Keratinocyte (primary cell): ENCODE results near the gene LHFPL3. TPM values are rescaled to one million over a fixed set of nuclear protein-coding genes. Genes with fewer than 3 reads are reported as not detected.

Experiments
- DNase-seq: peaks from one replicate; pipeline ENCODE4 v3.0.0-alpha.2; 2011; ENCODE audit warnings: low read depth, missing footprints, low spot score
- FAIRE-seq: peaks from 2 replicates; lab custom pipeline; 2011; peaks lifted over from hg19 to GRCh38; lab: Jason Lieb, UNC
- H2AFZ ChIP-seq: 2 replicates; pipeline ENCODE4 v1.6.0; 2012; ENCODE audit warnings: low read length, control low read depth, inconsistent platforms; ENCODE audit not compliant: control insufficient read depth
- H3K27ac ChIP-seq: 2 replicates; pipeline ENCODE4 v1.5.1; 2011; ENCODE audit warnings: low read length; ENCODE audit not compliant: control insufficient read depth, insufficient read depth
- H3K27me3 ChIP-seq: 3 replicates; pipeline ENCODE4 v1.6.0; 2011; ENCODE audit warnings: low read length; ENCODE audit not compliant: control insufficient read depth, insufficient read depth; ENCODE audit errors: extremely low read depth
- H3K36me3 ChIP-seq, 2 experiments: 2 replicates in 1 of 2; 3 replicates in 1 of 2; pipeline ENCODE4 v1.5.1; 2011; ENCODE audit warnings: low read length in 2 of 2, mild to moderate bottlenecking in 1 of 2; ENCODE audit not compliant: control insufficient read depth in 2 of 2, insufficient read depth in 2 of 2; ENCODE audit errors: extremely low read depth in 1 of 2
- H3K4me1 ChIP-seq: 3 replicates; pipeline ENCODE4 v1.5.1; 2011; ENCODE audit warnings: low read length; ENCODE audit not compliant: control insufficient read depth, insufficient read depth; ENCODE audit errors: extremely low read depth
- H3K4me2 ChIP-seq: 3 replicates; pipeline ENCODE4 v1.6.0; 2011; ENCODE audit warnings: low read depth, low read length; ENCODE audit not compliant: control insufficient read depth, insufficient read depth; ENCODE audit errors: extremely low read depth
- H3K4me3 ChIP-seq, 3 experiments: fragments of 200-600 bp in 1 of 3; sonication (generic) in 1 of 3; 2 replicates in 2 of 3; 3 replicates in 1 of 3; pipeline ENCODE4 v1.5.1; 2011 to 2016; ENCODE audit warnings: low read length in 3 of 3, mild to moderate bottlenecking in 3 of 3, control low read depth in 2 of 3, inconsistent platforms in 1 of 3, low read depth in 1 of 3, mixed read lengths in 1 of 3, mixed run types in 1 of 3, moderate library complexity in 1 of 3; ENCODE audit not compliant: control insufficient read depth in 2 of 3, insufficient read depth in 2 of 3; ENCODE audit errors: extremely low read depth in 1 of 3
- H3K79me2 ChIP-seq: 2 replicates; pipeline ENCODE4 v1.6.0; 2012; ENCODE audit warnings: low read length; ENCODE audit not compliant: control insufficient read depth, insufficient read depth
- H3K9ac ChIP-seq: 3 replicates; pipeline ENCODE4 v1.6.0; 2011; ENCODE audit warnings: low read length; ENCODE audit not compliant: control insufficient read depth, insufficient read depth; ENCODE audit errors: extremely low read depth
- H3K9me1 ChIP-seq: 3 replicates; pipeline ENCODE4 v1.6.0; 2011; ENCODE audit warnings: low read length; ENCODE audit not compliant: control insufficient read depth, insufficient read depth; ENCODE audit errors: extremely low read depth
- H3K9me3 ChIP-seq: 2 replicates; pipeline ENCODE4 v1.5.1; 2012; ENCODE audit warnings: low read depth, low read length; ENCODE audit not compliant: control insufficient read depth
- H4K20me1 ChIP-seq: 3 replicates; pipeline ENCODE4 v1.6.0; 2011; ENCODE audit warnings: low read length; ENCODE audit not compliant: control insufficient read depth, insufficient read depth; ENCODE audit errors: extremely low read depth
- CTCF ChIP-seq, 3 experiments: IDR thresholded peaks in 1 of 3; conservative IDR thresholded peaks in 1 of 3; optimal IDR thresholded peaks in 1 of 3; 2 replicates in 2 of 3; 3 replicates in 1 of 3; pipeline versions ENCODE3 to v1.5.1; 2011; ENCODE audit warnings: low read length in 3 of 3, mild to moderate bottlenecking in 3 of 3, moderate library complexity in 2 of 3, control low read depth in 1 of 3, inconsistent platforms in 1 of 3; ENCODE audit not compliant: insufficient read depth in 2 of 3; ENCODE audit errors: extremely low read depth in 1 of 3
- EZH2 ChIP-seq: IDR thresholded peaks from one replicate; pipeline ENCODE4 v1.6.1; 2012; ENCODE audit warnings: inconsistent platforms, mild to moderate bottlenecking, low read length, moderate library complexity
- dilution Hi-C: fragments of 300-500 bp; cut with MboI; formaldehyde crosslinking; loops from one replicate; pipeline ENCODE4 v1.7.0; 2020; ENCODE audit warnings: low sequenced_read_pairs; ENCODE audit not compliant: extremely low pct_ligation_motif_present
- polyA plus RNA-seq, 5 experiments: library from polyadenylated mRNA; depleted of rRNA in 3 of 5; stranded (reverse) in 3 of 5; stranded (forward) in 1 of 5; unstranded in 1 of 5; fragments of >200 nt; gene quantifications; 1 replicate in 1 of 5; 2 replicates in 3 of 5; 3 replicates in 1 of 5; pipeline versions ENCODE4 v1.2.1 to v1.2.3, GENCODE V29; 2011 to 2012; ENCODE audit warnings: missing spikeins in 2 of 5, low read depth in 1 of 5, low replicate concordance in 1 of 5

LHFPL3 gene
- polyA plus RNA-seq, 1 donor (not counting 4 experiments of a cell fraction or from before 2014, with no cell fraction given): not detected

DNA sequence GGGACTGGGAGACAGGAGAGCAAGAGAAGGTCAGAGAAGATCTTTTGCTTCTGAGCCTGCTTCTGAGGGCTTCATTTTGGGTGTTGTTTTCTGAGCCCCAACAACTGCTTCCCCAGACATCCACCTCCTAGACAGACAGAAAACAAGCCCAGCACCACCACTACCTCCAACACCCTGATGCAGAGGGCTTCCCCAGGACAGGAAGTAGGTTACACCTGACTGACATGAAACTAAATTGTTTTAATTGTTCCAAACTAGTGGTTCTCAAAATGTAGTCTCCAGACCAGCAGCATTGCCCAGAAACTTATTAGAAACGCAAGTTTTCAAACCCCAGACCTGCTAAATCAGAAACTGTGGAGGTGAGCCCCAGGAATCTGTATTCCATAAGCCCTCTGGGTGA, 522.0 kb downstream of the LHFPL3 start:
- DNase-seq (no peak), FAIRE-seq (no peak)
- Histone ChIP-seq H3K4me3 (no peak overlapping the region), H3K79me2 (no peaks in the 10 kb centered on the region), H3K4me2 (no peak overlapping the region), H3K27me3 (peaks cover 5% of the 10 kb centered on the region), H3K36me3 (no peaks in the 10 kb centered on the region), H2AFZ (no peak overlapping the region), H3K9me3 (no peaks in the 10 kb centered on the region), H3K4me1 (no peaks in the 10 kb centered on the region), H3K27ac (no peak overlapping the region), H3K9ac (no peak overlapping the region), H4K20me1 (no peaks in the 10 kb centered on the region), H3K9me1 (no peaks in the 10 kb centered on the region)
- TF ChIP-seq CTCF (optimal IDR thresholded peaks at IDR 0.05 in 1 of 3, IDR thresholded peaks at IDR 0.05 in 1 of 3, conservative IDR thresholded peaks at IDR 0.05 in 1 of 3; ENCODE audit: extremely low read depth in 1 of 3, insufficient read depth in 2 of 3, low read length in 3 of 3): no peak
- no peak for TF ChIP-seq EZH2
- dilution Hi-C loops: no loop called here

DNA sequence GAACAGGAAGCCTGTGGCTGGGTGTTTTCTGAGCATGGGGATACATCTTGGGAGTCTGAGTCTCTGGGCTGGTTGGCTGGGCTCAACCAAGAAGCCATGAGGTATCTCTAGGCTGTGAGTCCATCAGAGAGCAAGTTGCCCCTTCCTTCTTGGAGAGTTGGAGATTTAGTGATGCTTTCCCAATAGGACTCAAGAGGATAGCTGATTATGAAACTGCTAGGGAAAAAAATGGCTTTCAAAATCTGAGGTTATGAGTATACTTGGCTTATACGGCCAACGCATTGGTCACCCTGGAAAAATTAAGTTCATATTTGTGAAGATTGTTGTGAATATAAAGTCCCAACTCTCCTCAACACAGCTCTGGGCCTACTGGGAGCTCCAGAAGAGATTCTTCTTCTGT, 522.9 kb downstream of the LHFPL3 start:
- dilution Hi-C loops: no loop called here
- Histone ChIP-seq H4K20me1 (no peaks in the 10 kb centered on the region), H3K79me2 (no peaks in the 10 kb centered on the region), H3K36me3 (no peaks in the 10 kb centered on the region), H3K9me3 (no peaks in the 10 kb centered on the region), H3K27me3 (peaks cover 5% of the 10 kb centered on the region), H3K9ac (no peak overlapping the region), H3K4me2 (no peak overlapping the region), H3K27ac (no peak overlapping the region), H3K9me1 (no peaks in the 10 kb centered on the region), H3K4me3 (no peak overlapping the region), H2AFZ (no peak overlapping the region), H3K4me1 (no peaks in the 10 kb centered on the region)
- no peak for FAIRE-seq
- no peak for DNase-seq
- TF ChIP-seq EZH2 (no peak), CTCF (optimal IDR thresholded peaks at IDR 0.05 in 1 of 3, IDR thresholded peaks at IDR 0.05 in 1 of 3, conservative IDR thresholded peaks at IDR 0.05 in 1 of 3; ENCODE audit: extremely low read depth in 1 of 3, insufficient read depth in 2 of 3, low read length in 3 of 3) (no peak)
